Fibroblast of mammary gland (primary cell): ENCODE results near the gene EBF3.

ENCODE experiments used
- DNase-seq: peaks from one replicate; pipeline ENCODE4 v3.0.0-alpha.2; 2010; ENCODE audit warnings: low read depth
- H3K4me3 ChIP-seq: 2 replicates; pipeline ENCODE4 v1.5.1; 2011; ENCODE audit warnings: low read depth, mild to moderate bottlenecking, low read length, moderate library complexity; ENCODE audit not compliant: control insufficient read depth
- TF ChIP-seq, protein P1 (sequence below): conservative IDR thresholded peaks from 2 replicates; pipeline ENCODE4 v1.5.1; 2011; ENCODE audit warnings: low read depth, low read length, inconsistent platforms; ENCODE audit not compliant: control insufficient read depth, insufficient read depth

EBF3 gene

DNA sequence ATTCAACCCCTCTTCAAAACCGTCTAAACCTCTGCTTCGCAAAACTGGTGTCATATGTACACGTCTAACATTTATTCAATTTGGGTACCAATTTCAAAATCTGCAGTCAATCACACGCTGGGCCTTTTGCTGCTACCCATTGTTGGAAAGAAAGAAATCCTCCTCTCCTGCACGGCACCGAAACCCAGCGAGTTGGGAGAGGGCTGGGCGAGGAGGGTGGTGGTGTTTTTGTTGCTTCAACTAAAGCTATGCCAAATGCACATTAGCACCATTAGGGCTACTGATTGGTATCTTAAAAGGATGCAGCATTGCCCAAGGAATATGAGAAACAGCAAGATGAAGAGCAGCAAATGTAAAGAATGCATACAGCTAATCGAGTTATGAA lies 7.8 kb downstream of the EBF3 start:
- TF ChIP-seq, protein P1, sequence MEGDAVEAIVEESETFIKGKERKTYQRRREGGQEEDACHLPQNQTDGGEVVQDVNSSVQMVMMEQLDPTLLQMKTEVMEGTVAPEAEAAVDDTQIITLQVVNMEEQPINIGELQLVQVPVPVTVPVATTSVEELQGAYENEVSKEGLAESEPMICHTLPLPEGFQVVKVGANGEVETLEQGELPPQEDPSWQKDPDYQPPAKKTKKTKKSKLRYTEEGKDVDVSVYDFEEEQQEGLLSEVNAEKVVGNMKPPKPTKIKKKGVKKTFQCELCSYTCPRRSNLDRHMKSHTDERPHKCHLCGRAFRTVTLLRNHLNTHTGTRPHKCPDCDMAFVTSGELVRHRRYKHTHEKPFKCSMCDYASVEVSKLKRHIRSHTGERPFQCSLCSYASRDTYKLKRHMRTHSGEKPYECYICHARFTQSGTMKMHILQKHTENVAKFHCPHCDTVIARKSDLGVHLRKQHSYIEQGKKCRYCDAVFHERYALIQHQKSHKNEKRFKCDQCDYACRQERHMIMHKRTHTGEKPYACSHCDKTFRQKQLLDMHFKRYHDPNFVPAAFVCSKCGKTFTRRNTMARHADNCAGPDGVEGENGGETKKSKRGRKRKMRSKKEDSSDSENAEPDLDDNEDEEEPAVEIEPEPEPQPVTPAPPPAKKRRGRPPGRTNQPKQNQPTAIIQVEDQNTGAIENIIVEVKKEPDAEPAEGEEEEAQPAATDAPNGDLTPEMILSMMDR: no peak

DNA sequence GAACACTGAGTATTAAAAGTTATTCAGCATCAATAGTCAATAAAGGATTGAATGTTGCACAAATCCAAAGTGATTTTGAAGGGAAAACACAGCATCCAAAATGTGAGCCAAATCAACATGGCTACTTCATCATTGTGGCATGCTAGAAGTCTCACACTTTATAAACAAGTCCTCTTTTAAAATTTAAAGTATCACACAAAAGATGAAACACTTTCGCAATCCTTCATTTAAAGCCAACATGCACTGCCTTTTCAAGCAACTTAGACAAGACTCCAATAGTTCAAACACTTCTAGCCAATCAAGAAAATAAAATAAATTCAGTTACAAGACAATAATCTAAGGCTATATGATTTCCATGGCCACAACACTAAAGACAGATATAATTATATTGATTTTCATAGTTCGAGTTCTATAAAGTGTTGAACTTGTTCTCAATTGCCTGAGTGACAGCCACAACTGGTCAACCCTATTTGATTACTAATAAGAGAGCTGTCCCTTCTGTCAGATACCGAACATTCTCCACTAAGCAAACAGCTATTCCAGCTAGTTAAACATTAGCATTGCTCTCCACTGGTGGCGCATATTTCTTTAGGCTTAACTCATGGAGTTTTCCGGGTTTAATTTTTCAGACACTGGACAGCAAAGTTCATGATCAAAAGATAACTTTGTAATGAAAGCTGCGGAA lies 8.3 kb downstream of the EBF3 start:
- TF ChIP-seq, protein P1: no peak
- no peak for DNase-seq
- no peak overlapping the region for H3K4me3 ChIP-seq

More for the DNA sequence above, 7.8 kb downstream of the EBF3 start:
- no peak for DNase-seq
- H3K4me3 ChIP-seq: no peak overlapping the region

DNA sequence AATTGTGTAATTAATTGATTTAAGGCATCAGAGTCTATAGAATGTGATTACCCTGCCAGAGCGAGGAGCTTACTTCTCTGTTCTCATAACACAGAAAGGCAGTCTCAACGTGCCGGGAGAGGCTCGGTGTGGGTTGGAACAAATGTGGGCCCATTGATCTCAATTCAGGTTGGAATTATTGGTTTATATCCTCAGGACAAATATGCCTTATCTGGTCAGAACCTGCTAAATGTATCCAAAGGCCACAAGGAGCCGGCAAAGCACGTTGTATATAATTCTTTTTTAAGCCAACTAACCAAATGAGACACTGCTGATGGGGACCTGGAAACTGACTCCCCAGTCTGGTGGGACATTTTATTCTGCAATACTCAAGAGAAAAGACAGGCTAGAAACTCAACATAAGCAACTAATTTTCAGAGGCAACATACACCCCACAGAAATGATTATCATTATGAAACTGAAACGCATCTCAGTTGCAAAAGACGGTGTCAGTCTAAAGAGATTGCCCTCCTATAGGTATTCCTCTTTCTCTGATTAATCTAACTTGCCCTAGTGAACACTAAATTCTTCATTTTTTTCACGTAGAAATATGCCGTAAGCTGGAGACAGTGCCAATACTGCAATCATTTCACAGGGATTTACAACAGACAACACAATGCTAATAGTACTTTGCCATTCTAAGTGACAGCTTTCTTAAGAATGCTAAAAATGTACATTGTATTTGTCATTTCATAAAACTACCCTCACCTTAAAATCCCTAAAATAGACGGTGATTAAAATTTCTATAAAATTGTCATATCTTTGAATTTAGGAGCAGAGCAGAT lies 9.4 kb downstream of the EBF3 start:
- H3K4me3 ChIP-seq: no peak overlapping the region
- DNase-seq: no peak
- TF ChIP-seq, protein P1: no peak

DNA sequence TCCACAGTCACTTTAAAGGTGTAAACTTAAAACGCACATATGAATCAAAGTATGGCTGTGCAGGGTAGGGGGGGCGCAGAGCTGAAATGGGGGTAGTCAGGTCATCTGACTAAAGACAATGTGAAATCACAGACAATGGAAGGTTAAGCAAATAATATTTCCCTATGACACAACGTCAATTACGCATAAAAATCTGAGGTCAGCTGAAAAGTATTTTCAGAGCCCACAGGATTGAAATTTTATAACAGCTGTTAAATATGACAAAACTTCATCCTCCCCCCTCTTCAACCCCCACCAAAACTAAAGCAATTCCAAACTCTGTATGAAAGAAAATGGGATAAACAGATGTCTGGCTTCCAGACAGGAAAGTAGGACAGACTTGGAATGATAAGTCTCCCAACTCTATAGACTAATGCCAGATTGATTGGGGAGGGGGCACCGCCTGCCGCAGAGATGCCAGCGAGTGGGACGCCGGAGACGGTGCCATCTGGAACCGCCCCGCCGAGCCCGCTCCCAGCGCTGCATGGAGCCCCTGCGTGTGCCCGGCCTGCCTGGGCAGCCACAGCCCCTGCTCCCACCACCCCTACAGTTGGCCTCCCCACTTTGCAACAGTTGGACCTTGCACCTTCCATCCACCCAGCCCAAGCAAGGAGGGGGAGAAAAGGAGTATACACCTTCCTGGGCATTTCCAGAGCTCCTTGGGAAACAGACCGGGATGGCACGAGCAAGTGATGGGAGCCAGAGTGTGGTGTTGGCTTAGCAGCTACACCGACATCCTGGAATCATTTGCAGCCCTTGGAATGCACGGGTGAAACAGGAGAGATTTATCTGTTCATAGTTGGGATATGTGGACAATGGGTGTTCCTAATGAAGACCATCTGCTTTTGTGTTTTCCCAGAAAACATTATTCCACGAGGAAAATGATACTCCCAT lies 10.7 kb downstream of the EBF3 start:
- DNase-seq: peak; percentile 74
- TF ChIP-seq, protein P1: no peak
- H3K4me3 ChIP-seq: no peak overlapping the region

DNA sequence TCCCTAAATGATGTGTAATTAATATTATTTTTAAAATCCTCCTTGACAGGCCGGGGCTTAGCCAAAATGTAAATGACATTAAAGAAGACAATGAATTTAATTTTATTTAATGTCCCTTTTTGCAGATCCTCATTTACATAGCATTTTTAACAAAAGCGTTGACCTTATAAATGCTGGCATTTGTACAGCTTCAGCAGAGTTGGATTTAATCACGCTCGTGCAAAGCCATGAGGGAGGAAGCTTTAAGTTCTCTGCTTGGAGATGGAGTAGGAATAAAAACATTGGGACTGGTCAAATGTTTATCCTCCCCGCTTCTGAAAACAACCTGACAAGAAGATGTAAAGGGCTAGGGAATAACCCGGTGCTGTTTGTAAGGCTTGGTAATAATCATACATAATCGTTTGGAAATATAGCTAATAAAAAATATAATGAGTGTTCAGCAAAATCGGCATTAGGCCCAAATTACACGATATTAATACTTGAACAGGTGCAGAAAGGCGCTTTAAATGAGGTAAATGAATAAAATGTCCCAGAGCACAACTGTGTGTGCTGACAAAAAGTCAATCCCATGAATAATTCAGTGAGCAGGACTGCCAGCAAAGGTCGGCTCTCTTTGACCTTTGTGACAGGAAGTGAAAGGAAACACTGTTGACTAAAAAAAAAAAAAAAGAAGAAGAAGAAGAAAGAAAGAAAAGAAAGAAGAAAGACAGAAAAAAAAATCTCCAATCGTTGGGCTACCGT lies 11.5 kb downstream of the EBF3 start:
- TF ChIP-seq, protein P1: no peak
- no peak overlapping the region for H3K4me3 ChIP-seq

DNA sequence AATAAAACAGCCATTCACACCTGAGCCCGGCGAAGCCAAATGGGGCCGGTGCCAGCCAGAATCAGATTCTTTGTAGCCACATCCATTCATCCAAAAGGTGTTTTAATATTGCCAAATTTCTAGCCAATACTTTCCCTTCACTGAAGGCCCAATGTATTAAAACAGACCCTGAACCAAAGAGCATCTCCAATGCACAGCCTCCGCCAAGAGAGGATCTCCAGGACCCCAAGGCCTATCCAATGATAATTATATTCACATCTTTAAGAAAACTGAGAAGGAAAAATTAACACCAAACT lies 12.2 kb downstream of the EBF3 start:
- H3K4me3 ChIP-seq: no peak overlapping the region
- DNase-seq: no peak
- TF ChIP-seq, protein P1: no peak

More for the DNA sequence above, 11.5 kb downstream of the EBF3 start:
- DNase-seq: no peak
